Measurements from ENCODE around the gene TESMIN.

Gene TESMIN

GRCh38 chr11:68660066-68660810 lies 91.1 kb downstream of the TESMIN start:
- no peak for DNase-seq (ENCODE audit: low read depth)

GRCh38 chr11:68659158-68659921 lies 92.0 kb downstream of the TESMIN start:
- DNase-seq (ENCODE audit: low read depth), result no peak

GRCh38 chr11:68658661-68659060 lies 92.7 kb downstream of the TESMIN start:
- DNase-seq (ENCODE audit: low read depth), result no peak

- no peak for DNase-seq (ENCODE audit: low read depth)
Observed at GRCh38 chr11:68658097-68658496, 93.2 kb downstream of the TESMIN start.
